Measurements from ENCODE around the gene NLRP1.

GRCh38 chr17:5478992-5479391 is 105.3 kb downstream of the NLRP1 start:
- TF ChIP-seq POLR2A (IDR thresholded peaks at IDR 0.05; ENCODE audit: low read length): no peak
- TF ChIP-seq GATA1 (IDR thresholded peaks at IDR 0.05; ENCODE audit: low read depth, low read length): no peak
